DMS 273 (cell line): Measurements from ENCODE around the gene MARCHF10.
"Not testable (repeated sequence)": the region's sequence is repeated elsewhere in the genome, so short reads cannot be mapped to it uniquely, and the experiment has no call there.

Source experiments
- DNase-seq: peaks from one replicate; lab custom pipeline; 2025; ENCODE audit not compliant: unreplicated experiment; lab: John Stamatoyannopoulos, UW

The MARCHF10 gene

DNA sequence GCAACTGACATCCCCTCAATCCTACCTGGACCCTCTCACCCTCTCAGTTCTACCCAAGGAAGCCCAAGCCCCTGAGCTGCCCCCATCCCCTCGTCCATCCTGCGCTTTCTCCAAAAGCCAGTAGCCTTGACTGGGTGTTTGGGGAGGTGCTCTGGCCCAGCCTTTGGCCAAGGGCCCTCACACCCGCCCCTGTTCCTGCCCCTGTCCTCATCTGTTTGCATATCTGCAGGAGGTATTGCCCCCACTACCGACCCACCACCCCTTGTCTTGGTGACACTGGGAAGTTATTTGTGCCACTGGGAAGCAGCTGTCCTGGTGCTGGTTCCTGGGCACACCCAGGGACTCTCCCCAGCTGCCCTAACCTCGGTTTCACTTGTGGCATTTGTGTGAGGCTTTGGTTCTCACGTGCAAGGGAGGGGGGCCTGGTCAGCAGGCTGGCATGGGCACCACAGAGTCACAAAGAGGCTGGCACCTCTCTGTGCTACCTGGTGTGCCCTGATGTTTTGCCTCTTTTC lies 105.3 kb downstream of the MARCHF10 start:
- DNase-seq = no peak

DNA sequence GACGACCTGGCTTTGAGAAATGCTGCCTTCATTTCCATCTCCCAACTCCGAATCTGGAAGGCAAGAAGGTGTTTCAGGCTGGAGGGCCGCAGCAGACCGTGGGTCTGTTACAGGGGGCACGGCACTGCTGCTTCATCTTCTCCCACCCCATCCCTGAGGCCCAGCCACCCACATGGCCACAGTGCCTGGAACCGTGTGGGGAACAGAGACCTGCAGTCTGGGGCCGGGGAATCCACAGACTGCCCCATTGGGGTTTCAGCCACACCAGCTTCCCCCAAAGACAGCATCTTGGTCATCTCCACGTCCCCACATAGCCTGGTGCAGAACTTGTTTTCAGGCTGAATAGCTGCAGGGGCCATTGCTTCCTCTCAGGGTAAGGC lies 106.4 kb downstream of the MARCHF10 start:
- no peak for DNase-seq

DNA sequence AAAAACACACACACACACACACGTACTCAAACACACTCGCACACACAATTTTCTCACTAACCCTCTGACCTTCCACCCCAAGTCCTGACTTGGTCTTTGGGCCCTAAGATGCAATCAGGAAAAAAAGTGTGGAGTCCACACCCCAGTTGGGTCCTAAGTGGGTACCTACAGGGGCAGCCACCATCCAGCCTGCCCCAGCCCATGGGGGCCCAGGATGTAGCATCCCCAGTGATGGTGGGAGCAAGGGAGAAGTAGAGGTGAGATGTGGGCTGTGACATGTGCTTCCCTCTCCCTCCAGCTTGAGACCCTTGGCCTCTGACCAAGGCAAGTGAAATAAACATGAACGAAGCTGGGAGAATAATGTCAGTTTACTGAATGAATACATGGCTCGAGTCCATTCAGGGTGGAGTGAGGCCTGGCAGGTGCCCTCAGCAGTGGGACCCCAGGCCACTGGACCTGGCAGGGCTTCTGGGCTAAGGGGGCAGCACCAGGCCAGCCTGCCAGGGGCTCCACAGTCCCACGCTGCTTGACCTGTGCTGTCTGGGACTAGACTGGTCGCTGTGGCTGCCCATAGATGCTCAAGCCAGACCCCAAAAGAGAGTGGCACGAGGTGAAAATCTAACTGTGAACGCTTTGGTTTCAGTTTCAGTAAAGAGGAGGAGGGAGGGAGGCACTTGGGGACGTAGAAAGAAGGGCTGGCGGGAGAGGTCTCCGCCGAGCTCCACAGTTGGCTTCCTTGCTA lies 107.0 kb downstream of the MARCHF10 start:
- DNase-seq = no peak

DNA sequence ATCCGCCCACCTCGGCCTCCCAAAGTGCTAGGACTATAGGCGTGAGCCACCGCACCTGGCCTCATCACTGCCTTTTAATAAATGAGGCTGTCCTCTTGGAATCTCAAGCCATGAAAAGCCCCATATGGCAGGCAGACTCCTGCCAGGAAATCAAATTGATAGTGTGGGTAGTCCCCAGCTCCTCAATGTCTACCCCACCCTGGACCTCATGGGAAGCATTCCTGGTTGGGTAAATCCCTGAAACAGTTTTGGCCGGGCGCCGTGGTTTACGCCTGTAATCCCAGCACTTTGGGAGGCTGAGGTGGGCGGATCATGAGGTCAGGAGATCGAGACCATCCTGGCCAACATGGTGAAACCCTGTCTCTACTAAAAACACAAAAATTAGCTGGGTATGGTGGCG lies 109.7 kb downstream of the MARCHF10 start:
- DNase-seq = peak; percentile 92

DNA sequence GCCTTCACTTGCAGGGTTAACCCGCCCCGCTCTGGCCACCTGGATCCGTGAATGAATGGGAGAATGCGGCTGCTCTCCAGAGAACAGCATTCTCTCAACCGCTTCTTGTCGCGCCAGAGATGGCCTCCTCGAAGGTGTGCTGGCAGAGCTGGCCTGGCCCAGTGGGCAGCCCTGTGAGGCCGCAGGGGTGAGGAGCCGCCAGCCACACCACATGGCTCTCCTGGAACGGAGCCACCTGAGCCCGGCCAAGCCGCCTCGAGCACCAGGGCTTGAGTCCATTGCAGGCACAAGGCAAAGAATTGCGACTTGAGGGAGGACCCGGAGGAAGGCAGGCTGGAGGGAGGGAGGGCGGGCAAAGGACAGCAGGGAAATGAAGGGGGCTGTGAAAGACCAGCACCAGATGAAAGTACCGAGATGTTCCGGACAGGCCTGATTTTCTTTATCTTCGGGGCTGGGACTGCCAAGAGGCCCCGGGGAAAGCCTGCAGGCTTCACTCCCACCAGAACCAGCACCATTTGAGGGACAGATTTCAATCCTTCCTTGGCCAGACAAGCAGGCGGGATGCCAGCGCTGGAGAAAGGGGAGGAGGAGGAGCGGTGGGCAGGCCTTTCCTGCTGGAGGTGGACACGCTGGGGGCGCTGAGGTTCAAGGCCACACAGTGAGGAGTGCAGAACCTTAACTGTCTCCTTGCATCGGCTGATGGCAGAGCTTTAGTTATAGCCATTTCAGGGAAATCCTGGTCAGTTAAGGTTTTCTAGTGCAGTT lies 111.2 kb downstream of the MARCHF10 start:
- DNase-seq = no peak

DNA sequence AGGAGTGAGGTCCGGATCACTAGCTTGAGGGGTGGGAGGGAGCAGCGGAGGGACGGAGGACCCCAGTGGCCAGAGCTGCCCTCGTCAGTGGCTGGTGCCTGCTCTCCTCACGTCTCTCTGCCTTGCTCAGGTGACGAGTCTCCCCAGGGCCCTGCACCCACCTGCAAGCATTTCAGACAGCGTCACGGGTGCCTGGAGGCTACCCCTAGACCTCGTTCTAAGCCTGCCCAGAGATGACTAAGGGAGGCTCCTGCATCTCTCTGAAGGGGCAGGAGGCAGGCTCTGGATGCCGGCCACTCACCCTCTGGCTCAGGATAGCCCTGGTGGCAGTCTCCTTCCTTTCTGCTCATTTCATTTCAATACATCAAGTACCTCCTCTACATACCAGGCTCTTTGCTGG lies 111.9 kb downstream of the MARCHF10 start:
- DNase-seq = no peak

DNA sequence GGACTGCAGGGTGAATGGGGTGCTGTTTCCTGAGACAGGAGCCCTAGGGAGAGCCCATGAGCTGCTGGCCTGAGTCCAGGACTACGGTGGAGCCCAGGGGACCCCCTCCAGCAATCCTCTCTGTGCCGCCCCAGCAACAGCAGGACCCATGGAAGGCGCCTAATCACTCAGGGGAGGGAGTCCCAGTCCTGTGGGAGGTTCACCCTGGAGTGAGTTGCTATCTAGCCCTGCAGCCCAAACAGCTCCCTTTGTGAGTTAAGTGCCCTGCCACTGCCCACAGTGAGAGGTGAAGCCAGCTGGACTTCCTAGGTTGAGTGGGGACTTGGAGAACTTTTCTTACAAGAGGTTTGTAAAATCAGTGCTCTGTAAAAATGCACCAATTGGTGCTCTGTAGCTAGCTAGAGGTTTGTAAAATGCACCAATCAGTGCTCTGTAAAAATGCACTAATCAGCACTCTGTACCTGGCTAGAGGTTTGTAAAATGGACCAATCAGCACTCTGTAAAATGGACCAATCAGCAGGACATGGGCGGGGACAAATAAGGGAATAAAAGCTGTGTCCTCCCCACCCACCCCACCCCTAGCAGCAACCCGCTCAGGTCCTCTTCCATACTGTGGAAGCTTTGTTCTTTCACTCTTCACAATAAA lies 112.9 kb downstream of the MARCHF10 start:
- not testable (repeated sequence) for DNase-seq

DNA sequence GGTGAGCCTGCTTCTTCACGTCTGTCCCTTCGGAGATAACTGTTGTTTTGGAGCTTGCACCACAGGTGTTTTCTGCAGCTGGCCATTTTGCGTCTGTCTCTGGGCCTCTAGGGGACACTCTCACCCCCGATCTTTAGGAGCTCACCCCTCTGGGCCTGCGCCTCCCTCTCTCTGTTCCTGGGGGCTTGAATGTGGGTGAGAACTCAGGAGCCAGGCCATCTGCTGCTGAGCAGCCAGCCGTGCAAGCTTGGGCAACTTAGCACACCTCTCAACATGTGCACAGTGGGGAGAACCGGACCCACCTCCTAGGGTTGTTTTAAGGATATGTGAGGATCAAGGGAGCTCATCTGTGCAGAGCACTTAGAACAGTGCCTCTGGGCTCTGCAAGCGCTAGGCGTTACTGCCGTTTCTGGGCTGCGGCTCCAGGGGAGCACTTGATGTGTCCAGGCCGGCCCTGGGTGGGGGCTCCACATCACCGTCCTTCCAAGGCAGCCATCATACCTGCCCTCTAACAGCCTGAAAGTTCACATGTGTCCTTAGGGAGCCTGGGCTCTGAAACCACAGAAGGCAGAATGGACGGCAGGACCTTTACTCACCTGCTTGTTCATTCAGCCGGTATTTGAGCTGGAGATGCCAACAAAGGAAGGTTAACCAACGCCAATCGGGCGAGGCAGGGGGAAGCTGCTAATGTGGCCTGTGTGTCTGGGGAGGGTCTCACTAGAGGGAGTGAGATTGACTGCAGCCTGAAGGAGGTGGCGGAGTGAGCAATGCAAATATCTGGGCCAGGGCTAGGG lies 114.3 kb downstream of the MARCHF10 start:
- DNase-seq = peak; percentile 94

DNA sequence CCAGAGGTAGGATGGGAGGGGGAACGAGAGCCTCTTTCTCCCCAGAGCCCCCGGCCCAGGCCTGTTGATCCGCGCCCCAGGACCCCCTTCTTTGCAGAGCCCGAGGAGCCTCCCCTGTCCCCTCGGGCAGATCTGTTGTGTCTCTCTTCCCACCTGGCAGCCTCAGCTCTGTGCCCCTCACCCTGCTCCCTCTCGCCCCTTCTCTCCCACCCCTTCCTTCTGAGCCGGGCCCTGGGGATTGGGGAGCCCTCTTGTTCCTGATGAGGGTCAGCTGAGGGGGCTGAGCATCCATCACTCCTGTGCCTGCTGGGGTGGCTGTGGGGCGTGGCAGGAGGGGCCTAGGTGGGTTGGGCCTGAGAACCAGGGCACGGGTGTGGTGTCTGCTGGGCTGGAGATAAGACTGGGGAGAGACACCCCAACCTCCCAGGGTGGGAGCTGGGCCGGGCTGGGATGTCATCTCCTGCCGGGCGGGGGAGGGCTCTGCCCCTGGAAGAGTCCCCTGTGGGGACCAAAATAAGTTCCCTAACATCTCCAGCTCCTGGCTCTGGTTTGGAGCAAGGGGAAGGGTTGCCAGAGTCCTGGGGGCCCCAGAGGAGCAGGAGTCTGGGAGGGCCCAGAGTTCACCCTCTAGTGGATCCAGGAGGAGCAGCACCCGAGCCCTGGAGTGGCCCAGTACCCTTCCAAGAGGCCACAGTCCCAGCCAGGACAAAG lies 115.2 kb downstream of the MARCHF10 start:
- DNase-seq = peak; percentile 88

DNA sequence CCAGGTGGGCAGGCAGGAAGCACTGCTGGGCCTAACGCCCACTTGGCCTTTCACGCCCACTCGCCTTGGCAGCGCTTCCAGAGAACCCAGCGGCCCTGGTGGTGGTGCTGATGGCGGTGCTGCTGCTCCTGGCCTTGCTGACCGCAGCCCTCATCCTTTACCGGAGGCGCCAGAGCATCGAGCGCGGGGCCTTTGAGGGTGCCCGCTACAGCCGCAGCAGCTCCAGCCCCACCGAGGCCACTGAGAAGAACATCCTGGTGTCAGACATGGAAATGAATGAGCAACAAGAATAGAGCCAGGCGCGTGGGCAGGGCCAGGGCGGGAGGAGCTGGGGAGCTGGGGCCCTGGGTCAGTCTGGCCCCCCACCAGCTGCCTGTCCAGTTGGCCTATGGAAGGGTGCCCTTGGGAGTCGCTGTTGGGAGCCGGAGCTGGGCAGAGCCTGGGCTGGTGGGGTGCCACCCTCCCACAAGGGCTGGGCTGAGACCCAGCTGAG lies 115.9 kb downstream of the MARCHF10 start:
- DNase-seq = no peak

DNA sequence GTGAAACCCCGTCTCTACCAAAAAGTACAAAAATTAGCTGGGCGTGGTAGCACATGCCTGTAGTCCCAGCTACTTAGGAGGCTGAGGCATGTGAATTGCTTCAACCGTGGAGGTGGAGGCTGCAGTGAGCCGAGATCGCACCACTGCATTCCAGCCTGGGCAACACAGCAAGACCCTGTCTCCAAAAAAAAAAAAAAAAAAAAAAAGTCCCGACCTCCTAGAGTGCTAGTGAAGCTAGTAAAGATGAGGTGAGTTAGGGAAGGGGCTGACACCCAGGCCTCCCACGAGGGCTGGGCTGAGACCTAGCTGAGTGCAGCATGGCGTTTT lies 116.6 kb downstream of the MARCHF10 start:
- not testable (repeated sequence) for DNase-seq

DNA sequence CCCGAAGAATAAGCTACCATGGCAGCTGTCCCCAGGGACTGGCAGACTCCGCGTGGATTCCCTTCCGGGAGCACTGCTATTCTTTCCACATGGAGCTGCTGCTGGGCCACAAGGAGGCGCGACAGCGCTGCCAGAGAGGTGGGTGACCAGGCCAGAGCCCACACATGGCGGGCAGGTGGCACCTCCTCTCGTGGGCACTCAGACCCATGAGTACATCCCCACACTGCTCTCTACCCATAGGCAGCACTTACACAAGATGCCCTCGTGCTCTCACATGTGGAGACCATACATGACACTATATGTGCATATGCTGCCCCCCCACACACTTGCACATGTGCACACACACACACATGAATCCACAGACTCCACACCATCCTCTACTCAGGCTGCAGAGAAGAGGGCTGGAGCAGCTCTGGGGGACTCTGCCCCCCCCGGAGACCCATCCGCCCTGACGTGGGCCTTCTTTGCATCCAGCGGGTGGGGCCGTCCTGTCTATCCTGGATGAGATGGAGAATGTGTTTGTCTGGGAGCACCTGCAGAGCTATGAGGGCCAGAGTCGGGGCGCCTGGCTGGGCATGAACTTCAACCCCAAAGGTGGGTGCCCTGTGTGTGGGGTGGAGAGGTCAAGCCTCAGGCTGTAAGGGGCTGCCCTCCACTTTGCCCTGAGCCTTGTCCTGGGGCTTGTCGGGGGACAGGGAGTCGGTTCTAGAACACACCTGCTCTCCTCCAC lies 117.8 kb downstream of the MARCHF10 start:
- peak; percentile 53 for DNase-seq

DNA sequence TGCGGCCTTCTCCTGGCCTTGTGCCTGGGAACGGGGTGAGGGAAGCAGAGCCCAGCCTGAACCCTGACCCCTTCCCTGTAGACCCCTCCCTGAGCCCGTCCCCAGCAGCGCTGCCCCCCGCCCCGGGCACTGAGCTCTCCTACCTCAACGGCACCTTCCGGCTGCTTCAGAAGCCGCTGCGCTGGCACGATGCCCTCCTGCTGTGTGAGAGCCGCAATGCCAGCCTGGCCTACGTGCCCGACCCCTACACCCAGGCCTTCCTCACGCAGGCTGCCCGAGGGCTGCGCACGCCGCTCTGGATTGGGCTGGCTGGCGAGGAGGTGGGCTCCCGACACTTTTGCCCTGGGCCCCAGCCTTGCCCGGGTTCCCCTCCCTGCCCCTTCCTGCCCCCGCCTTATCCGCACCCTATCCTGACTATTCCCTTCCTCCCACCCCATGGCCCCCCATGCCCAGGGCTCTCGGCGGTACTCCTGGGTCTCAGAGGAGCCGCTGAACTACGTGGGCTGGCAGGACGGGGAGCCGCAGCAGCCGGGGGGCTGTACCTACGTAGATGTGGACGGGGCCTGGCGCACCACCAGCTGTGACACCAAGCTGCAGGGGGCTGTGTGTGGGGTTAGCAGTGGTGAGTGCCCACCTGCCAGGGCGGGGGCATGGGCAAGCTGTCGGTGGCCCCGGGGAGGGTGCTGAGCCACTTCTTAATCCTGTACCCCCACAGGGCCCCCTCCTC lies 118.5 kb downstream of the MARCHF10 start:
- peak; percentile 73 for DNase-seq

DNA sequence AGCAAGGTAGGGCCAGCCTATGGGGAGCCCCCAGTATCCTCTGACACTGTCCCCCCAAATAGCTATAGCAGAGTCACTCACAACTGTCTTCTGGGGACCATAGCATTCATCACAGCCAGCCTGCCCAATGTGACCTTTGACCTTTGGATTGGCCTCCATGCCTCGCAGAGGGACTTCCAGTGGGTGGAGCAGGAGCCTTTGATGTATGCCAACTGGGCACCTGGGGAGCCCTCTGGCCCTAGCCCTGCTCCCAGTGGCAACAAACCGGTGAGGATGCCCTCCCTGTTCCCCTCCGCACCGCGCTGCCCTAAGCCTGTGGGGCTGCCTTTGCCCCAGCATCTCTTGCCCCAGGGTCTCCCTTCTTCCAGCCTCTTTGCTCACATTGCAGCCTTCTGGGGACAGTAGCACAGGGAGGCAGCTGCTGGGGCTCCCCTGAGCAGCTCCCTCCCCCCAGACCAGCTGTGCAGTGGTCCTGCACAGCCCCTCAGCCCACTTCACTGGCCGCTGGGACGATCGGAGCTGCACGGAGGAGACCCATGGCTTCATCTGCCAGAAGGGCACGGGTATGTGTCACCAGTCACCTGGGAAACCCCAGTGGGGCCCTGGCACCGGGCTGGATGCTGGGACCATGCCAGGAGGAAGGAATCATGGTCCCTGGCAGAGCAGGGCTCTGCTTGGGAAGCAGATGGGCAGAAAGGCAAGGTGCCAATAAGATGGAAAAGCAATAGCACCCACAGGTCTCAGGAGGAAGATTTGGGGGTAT lies 119.5 kb downstream of the MARCHF10 start:
- DNase-seq = peak; percentile 94

DNA sequence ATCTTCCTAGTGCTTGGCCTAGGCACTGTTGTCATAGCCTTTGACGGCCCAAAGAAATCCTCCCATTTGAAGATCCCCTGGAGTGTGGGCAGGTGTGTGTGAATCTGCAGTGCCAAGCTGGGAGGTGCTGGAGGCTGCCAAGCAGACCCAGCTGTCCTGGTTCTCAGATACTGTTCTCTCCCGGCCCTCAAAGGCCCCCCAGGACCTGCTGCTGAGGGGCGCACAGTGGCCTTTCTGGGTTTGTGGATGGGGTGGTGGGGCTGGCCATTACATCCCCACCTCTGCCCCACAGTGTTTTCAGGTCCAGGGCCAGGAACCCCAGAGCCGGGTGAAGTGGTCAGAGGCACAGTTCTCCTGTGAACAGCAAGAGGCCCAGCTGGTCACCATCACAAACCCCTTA lies 120.1 kb downstream of the MARCHF10 start:
- peak; percentile 67 for DNase-seq

DNA sequence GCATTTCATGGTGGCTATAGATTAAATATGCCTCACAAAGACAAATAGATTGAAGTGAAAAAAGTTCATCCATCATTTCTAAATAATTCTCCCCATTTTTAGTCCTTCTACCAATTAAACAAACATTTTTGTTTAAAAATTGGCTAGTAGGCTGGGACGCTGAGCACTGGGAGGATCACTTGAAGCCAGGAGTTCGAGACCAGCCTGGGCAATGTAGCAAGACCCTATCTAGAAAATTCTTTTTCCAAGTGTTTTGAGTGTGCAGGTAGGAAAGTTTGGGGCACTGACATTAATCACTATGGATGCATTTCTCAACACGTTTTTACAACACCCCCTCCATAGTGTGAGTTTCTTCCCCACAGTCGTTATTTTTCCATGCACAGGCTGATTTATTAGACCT lies 123.9 kb downstream of the MARCHF10 start:
- DNase-seq = no peak

DNA sequence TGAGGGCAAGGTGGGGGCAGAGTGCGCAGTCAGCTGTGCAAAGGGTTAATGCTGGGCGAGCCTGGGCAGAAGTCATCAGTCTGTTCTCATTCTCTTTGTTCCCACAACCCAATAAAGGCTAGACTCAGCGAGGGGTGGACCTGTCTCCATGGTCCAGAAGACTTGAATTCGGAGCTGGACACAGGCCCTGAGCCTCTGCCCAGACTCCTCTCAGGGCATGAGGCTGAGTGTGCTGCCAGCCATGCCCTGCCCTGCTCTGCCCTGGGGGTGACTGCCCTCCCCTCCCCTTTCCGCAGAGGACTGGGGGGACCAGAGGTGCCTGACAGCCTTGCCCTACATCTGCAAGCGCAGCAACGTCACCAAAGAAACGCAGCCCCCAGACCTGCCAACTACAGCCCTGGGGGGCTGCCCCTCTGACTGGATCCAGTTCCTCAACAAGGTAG lies 126.2 kb downstream of the MARCHF10 start:
- DNase-seq = no peak
